SK-N-MC (cell line): ENCODE results near the gene DCLRE1A.
"Not testable (repeated sequence)": the region's sequence is repeated elsewhere in the genome, so short reads cannot be mapped to it uniquely, and the experiment has no call there.

Experiments
- DNase-seq: peaks from one replicate; pipeline ENCODE4 v3.0.0-alpha.2; 2011; ENCODE audit warnings: low read depth, low spot score
- H3K27ac ChIP-seq: fragments of 200-600 bp; sonication (generic); 2 replicates; pipeline ENCODE4 v1.5.1; 2016; ENCODE audit warnings: mixed run types
- H3K36me3 ChIP-seq: fragments of 200-600 bp; sonication (generic); 2 replicates; pipeline ENCODE4 v1.6.1; 2017; ENCODE audit warnings: antibody characterized with exemption, low read length, mixed read lengths; ENCODE audit not compliant: insufficient read depth
- H3K4me3 ChIP-seq: fragments of 200-600 bp; sonication (generic); 2 replicates; pipeline ENCODE4 v1.5.1; 2016
- H3K9ac ChIP-seq: fragments of 200-600 bp; sonication (generic); 2 replicates; pipeline ENCODE4 v1.8.0; 2017; ENCODE audit warnings: mixed run types, mixed read lengths; ENCODE audit not compliant: insufficient read length
- H3K9me3 ChIP-seq: fragments of 200-600 bp; sonication (generic); 2 replicates; pipeline ENCODE4 v1.6.1; 2017; ENCODE audit warnings: low read depth, mild to moderate bottlenecking, antibody characterized with exemption, low read length, moderate library complexity, mixed read lengths
- EZH2 ChIP-seq: fragments of 200-600 bp; sonication (generic); IDR thresholded peaks from one replicate; pipeline ENCODE4 v1.6.1; 2017; ENCODE audit warnings: antibody characterized with exemption
- FOXP2 ChIP-seq: optimal IDR thresholded peaks from 2 replicates; pipeline ENCODE3; 2011; ENCODE audit warnings: mild to moderate bottlenecking, moderate library complexity; ENCODE audit not compliant: insufficient read depth; ENCODE audit errors: extremely low read length, control extremely low read depth
- POLR2AphosphoS5 ChIP-seq: IDR thresholded peaks from 2 replicates; pipeline ENCODE4 v1.6.1; 2012; ENCODE audit warnings: mild to moderate bottlenecking, low read depth, low read length, borderline replicate concordance

DCLRE1A gene

GRCh38 chr10:113822174-113822573 is 31.7 kb downstream of the DCLRE1A start:
- no peak for TF ChIP-seq POLR2AphosphoS5
- no peak for TF ChIP-seq FOXP2
- no peak for TF ChIP-seq EZH2
- H3K27ac ChIP-seq: no peak overlapping the region
- H3K36me3 ChIP-seq: no peaks in the 10 kb centered on the region
- H3K9me3 ChIP-seq: no peaks in the 10 kb centered on the region
- no peak overlapping the region for H3K9ac ChIP-seq
- DNase-seq: no peak
- H3K4me3 ChIP-seq: no peak overlapping the region

- DNase-seq, H3K36me3 ChIP-seq, H3K9me3 ChIP-seq, H3K9ac ChIP-seq, H3K4me3 ChIP-seq, H3K27ac ChIP-seq: not testable (repeated sequence)
These were observed 32.6 kb downstream of the DCLRE1A start for GRCh38 chr10:113821306-113821705.

DNA sequence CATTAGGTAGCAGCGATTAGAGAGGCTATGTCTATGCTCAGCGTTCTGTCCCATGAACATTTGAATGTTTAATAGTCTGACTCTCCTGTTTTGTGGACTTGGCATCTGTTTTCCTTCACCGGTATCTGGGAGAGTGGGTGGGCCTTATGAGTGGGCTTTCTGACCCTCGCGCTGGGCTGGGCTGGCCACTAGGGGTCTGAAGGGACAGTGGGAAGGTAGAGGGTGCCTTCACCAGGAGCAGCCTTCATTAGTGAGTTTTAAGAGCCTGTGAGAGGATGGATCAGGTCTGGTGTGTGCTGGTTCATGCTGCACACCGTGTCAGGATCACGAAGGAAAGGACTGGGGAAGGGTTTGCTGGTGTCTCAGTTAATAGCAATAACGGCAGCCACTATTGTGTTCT is 33.4 kb downstream of the DCLRE1A start:
- H3K9me3 ChIP-seq: no peaks in the 10 kb centered on the region

GRCh38 chr10:113819989-113820388 is 33.9 kb downstream of the DCLRE1A start:
- H3K9ac ChIP-seq: no peak overlapping the region
- no peaks in the 10 kb centered on the region for H3K36me3 ChIP-seq
- no peak overlapping the region for H3K27ac ChIP-seq
- no peak for TF ChIP-seq POLR2AphosphoS5
- no peak for TF ChIP-seq EZH2
- H3K4me3 ChIP-seq: no peak overlapping the region
- no peaks in the 10 kb centered on the region for H3K9me3 ChIP-seq
- DNase-seq: no peak

More for the DNA sequence above, 33.4 kb downstream of the DCLRE1A start:
- no peak overlapping the region for H3K9ac ChIP-seq
- no peak overlapping the region for H3K4me3 ChIP-seq
- DNase-seq: no peak
- TF ChIP-seq FOXP2 (no peak), POLR2AphosphoS5 (no peak), EZH2 (no peak)
- H3K27ac ChIP-seq: no peak overlapping the region
- no peaks in the 10 kb centered on the region for H3K36me3 ChIP-seq

DNA sequence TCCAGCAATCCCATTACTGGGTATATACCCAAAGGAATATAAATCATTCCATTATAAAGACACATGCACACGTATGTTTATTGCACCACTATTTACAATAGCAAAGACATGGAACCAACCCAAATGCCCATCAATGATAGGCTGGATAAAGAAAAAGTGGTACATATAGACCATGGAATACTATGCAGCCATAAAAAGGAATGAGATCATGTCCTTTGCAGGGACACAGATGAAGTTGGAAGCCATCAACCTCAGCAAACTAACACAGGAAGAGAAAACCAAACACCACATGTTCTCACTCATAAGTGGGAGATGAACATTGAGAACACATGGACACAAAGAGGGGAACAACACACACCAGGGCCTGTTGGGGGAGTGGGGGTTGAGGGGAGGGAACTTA is 39.2 kb downstream of the DCLRE1A start:
- DNase-seq, H3K9me3 ChIP-seq, H3K9ac ChIP-seq, H3K4me3 ChIP-seq, H3K27ac ChIP-seq, H3K36me3 ChIP-seq: not testable (repeated sequence)

DNA sequence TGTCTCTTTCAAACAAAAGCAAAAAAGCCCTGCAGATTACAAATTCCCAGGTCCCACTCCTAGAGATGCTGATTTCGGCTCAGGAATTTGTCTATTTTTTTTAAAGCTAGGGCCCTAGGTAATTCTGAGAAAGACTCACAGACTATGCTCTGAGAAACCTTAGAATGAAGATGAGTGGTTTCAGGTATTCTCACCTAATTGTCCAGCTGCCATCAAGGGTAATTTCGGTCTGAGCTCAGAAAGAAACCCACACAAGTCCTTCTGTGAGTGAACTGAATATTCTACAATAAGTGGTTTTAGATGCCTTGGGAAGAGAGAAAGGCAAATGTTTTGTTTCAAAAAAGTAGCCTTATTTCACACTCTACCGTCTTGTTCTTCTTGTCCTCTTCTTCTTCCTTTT is 45.7 kb downstream of the DCLRE1A start:
- no peak overlapping the region for H3K4me3 ChIP-seq
- H3K9ac ChIP-seq: no peak overlapping the region
- H3K9me3 ChIP-seq: no peaks in the 10 kb centered on the region
- TF ChIP-seq FOXP2: no peak
- no peak for TF ChIP-seq EZH2
- no peak for TF ChIP-seq POLR2AphosphoS5
- DNase-seq: no peak
- no peak overlapping the region for H3K27ac ChIP-seq
- no peaks in the 10 kb centered on the region for H3K36me3 ChIP-seq

- Histone ChIP-seq H3K36me3 (no peaks in the 10 kb centered on the region), H3K27ac (no peak overlapping the region), H3K9ac (no peak overlapping the region), H3K9me3 (no peaks in the 10 kb centered on the region), H3K4me3 (no peak overlapping the region)
- TF ChIP-seq EZH2 (no peak), FOXP2 (no peak), POLR2AphosphoS5 (no peak)
- no peak for DNase-seq
These were observed 47.4 kb downstream of the DCLRE1A start for GRCh38 chr10:113806503-113806902.

DNA sequence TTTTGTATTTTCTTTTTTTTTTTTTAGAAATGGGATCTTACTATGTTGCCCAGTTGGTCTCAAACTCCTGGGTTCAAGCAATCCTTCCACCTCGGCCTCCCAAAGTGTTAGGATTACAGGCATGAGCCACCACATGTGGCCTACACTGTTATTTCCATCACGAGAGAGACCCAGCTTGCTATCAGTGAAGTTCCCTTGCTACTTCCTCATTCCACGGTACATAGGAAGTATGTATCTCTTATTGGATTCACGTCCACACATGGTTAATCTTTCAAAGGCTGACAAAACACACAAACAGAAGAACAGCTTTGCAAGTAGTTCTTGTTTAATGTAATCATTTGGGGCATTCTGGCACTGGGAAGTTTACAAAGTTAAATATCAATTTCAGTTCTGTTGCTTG is 50.9 kb downstream of the DCLRE1A start:
- no peak overlapping the region for H3K9ac ChIP-seq
- no peak overlapping the region for H3K4me3 ChIP-seq
- H3K27ac ChIP-seq: peak overlapping the region; percentile 50; the same call in 1 of the 2 replicates
- H3K36me3 ChIP-seq: no peaks in the 10 kb centered on the region
- no peak for DNase-seq
- no peak for TF ChIP-seq FOXP2
- TF ChIP-seq POLR2AphosphoS5: no peak
- TF ChIP-seq EZH2: no peak
- H3K9me3 ChIP-seq: no peaks in the 10 kb centered on the region

- no peaks in the 10 kb centered on the region for H3K36me3 ChIP-seq
- no peak overlapping the region for H3K27ac ChIP-seq
- no peak for DNase-seq
- H3K4me3 ChIP-seq: no peak overlapping the region
- no peaks in the 10 kb centered on the region for H3K9me3 ChIP-seq
- no peak overlapping the region for H3K9ac ChIP-seq
- TF ChIP-seq POLR2AphosphoS5 (no peak), FOXP2 (no peak), EZH2 (no peak)
These were observed 52.3 kb downstream of the DCLRE1A start for GRCh38 chr10:113801569-113801968.
